Measurements from ENCODE around the gene XIRP2.

XIRP2 gene

GRCh38 chr2:167132066-167132465 lies 243.8 kb downstream of the XIRP2 start:
- TF ChIP-seq CTCF (IDR thresholded peaks at IDR 0.05; ENCODE audit: insufficient read depth, low read length, poor library complexity, severe bottlenecking) = no peak
- H3K36me3 ChIP-seq (ENCODE audit: control insufficient read depth, insufficient read depth, low read length) = no peaks in the 10 kb centered on the region
- no peaks in the 10 kb centered on the region for H3K27me3 ChIP-seq (replicated peaks; ENCODE audit: control insufficient read depth, insufficient read depth, low read length)
- no peak overlapping the region for H3K4me3 ChIP-seq (replicated peaks; ENCODE audit: low read depth, low read length)
- no peak for DNase-seq (ENCODE audit: extremely low read depth, insufficient read length)

GRCh38 chr2:167132906-167133555 lies 244.8 kb downstream of the XIRP2 start:
- Histone ChIP-seq H3K36me3 (ENCODE audit: control insufficient read depth, insufficient read depth, low read length) (no peaks in the 10 kb centered on the region), H3K27me3 (replicated peaks; ENCODE audit: control insufficient read depth, insufficient read depth, low read length) (no peaks in the 10 kb centered on the region), H3K4me3 (replicated peaks; ENCODE audit: low read depth, low read length) (no peak overlapping the region)
- TF ChIP-seq CTCF (IDR thresholded peaks at IDR 0.05; ENCODE audit: insufficient read depth, low read length, poor library complexity, severe bottlenecking) = no peak
- DNase-seq (ENCODE audit: extremely low read depth, insufficient read length) = no peak

- no peaks in the 10 kb centered on the region for H3K27me3 ChIP-seq (replicated peaks; ENCODE audit: control insufficient read depth, insufficient read depth, low read length)
- no peak overlapping the region for H3K4me3 ChIP-seq (replicated peaks; ENCODE audit: low read depth, low read length)
- H3K36me3 ChIP-seq (ENCODE audit: control insufficient read depth, insufficient read depth, low read length) = no peaks in the 10 kb centered on the region
- no peak for TF ChIP-seq CTCF (IDR thresholded peaks at IDR 0.05; ENCODE audit: insufficient read depth, low read length, poor library complexity, severe bottlenecking)
- DNase-seq (ENCODE audit: extremely low read depth, insufficient read length) = no peak
Measured at GRCh38 chr2:167133614-167134013, 245.3 kb downstream of the XIRP2 start.

GRCh38 chr2:167134381-167135072 lies 246.2 kb downstream of the XIRP2 start:
- no peaks in the 10 kb centered on the region for H3K27me3 ChIP-seq (replicated peaks; ENCODE audit: control insufficient read depth, insufficient read depth, low read length)
- H3K36me3 ChIP-seq (ENCODE audit: control insufficient read depth, insufficient read depth, low read length) = no peaks in the 10 kb centered on the region
- no peak overlapping the region for H3K4me3 ChIP-seq (replicated peaks; ENCODE audit: low read depth, low read length)
- TF ChIP-seq CTCF (IDR thresholded peaks at IDR 0.05; ENCODE audit: insufficient read depth, low read length, poor library complexity, severe bottlenecking) = no peak
- no peak for DNase-seq (ENCODE audit: extremely low read depth, insufficient read length)

GRCh38 chr2:167135706-167136105 lies 247.4 kb downstream of the XIRP2 start:
- TF ChIP-seq CTCF (IDR thresholded peaks at IDR 0.05; ENCODE audit: insufficient read depth, low read length, poor library complexity, severe bottlenecking) = no peak
- H3K36me3 ChIP-seq (ENCODE audit: control insufficient read depth, insufficient read depth, low read length) = no peaks in the 10 kb centered on the region
- DNase-seq (ENCODE audit: extremely low read depth, insufficient read length) = no peak
- no peak overlapping the region for H3K4me3 ChIP-seq (replicated peaks; ENCODE audit: low read depth, low read length)
- H3K27me3 ChIP-seq (replicated peaks; ENCODE audit: control insufficient read depth, insufficient read depth, low read length) = no peaks in the 10 kb centered on the region
